Ovary (tissue), 3 donors: ENCODE results near the gene NPAS3.

Source experiments
- POLR2A ChIP-seq: fragments of 450-650 bp; IDR thresholded peaks from one replicate; pipeline ENCODE4 v1.6.1; 2017; ENCODE audit warnings: antibody characterized with exemption, mild to moderate bottlenecking, moderate library complexity
- TF ChIP-seq, protein P1 (sequence below), 3 donors: fragments of 450-650 bp in 2 of 3; fragments of 200-600 bp in 1 of 3; IDR thresholded peaks; one replicate each; pipeline versions ENCODE4 v1.5.1 to v1.8.0; 2016 to 2022; ENCODE audit warnings: antibody characterized with exemption in 3 of 3, mild to moderate bottlenecking in 1 of 3
- donor health status: DM: no; HTN: no; CAD: no.

DNA sequence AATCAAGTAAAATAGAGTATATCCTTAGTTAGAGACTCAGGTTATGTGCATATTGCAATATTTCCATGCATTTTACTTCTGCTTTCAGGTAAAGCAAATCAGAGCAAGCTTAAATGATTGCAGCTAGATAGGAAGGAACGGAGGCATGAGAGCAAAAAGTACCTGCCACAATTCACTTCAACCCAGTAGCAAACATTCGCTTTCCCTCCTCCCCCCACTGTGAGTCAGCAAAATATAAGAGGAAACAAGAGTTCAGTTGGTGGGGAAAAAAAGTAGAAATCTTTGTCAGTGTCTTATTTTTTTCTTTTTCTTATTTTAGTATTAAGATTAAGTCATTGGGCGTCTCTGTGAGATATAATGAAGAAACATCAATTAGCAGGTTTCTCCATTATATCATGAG, 475.4 kb downstream of the NPAS3 start:
- TF ChIP-seq, protein P1, sequence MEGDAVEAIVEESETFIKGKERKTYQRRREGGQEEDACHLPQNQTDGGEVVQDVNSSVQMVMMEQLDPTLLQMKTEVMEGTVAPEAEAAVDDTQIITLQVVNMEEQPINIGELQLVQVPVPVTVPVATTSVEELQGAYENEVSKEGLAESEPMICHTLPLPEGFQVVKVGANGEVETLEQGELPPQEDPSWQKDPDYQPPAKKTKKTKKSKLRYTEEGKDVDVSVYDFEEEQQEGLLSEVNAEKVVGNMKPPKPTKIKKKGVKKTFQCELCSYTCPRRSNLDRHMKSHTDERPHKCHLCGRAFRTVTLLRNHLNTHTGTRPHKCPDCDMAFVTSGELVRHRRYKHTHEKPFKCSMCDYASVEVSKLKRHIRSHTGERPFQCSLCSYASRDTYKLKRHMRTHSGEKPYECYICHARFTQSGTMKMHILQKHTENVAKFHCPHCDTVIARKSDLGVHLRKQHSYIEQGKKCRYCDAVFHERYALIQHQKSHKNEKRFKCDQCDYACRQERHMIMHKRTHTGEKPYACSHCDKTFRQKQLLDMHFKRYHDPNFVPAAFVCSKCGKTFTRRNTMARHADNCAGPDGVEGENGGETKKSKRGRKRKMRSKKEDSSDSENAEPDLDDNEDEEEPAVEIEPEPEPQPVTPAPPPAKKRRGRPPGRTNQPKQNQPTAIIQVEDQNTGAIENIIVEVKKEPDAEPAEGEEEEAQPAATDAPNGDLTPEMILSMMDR (IDR thresholded peaks at IDR 0.05) = no peak
- no peak for TF ChIP-seq POLR2A
